Smooth muscle cell (in vitro differentiated cells): Measurements from ENCODE around the gene PBX3. TPM values are rescaled to one million over a fixed set of nuclear protein-coding genes. Genes with fewer than 3 reads are reported as not detected.

Source experiments
- DNase-seq: peaks from one replicate; lab custom pipeline; 2025; ENCODE audit not compliant: unreplicated experiment; lab: John Stamatoyannopoulos, UW
- H2AFZ ChIP-seq: fragments of 200-600 bp; sonication (generic); 2 replicates; pipeline ENCODE4 v1.6.0; 2016; ENCODE audit warnings: antibody characterized with exemption, low read depth, mild to moderate bottlenecking
- H3F3A ChIP-seq: fragments of 200-600 bp; sonication (generic); 2 replicates; pipeline ENCODE4 v1.6.0; 2017; ENCODE audit warnings: antibody characterized with exemption, low read depth
- H3K27ac ChIP-seq: fragments of 200-600 bp; sonication (generic); 2 replicates; pipeline ENCODE4 v1.5.1; 2016; ENCODE audit warnings: low read depth, mild to moderate bottlenecking
- H3K27me3 ChIP-seq: fragments of 200-600 bp; sonication (generic); 2 replicates; pipeline ENCODE4 v1.6.1; 2016; ENCODE audit warnings: low read depth, mild to moderate bottlenecking
- H3K36me3 ChIP-seq: fragments of 200-600 bp; sonication (generic); 2 replicates; pipeline ENCODE4 v1.5.1; 2016; ENCODE audit warnings: low read depth
- H3K4me1 ChIP-seq: fragments of 200-600 bp; sonication (generic); 2 replicates; pipeline ENCODE4 v1.5.1; 2016; ENCODE audit warnings: low read depth
- H3K4me2 ChIP-seq: fragments of 200-600 bp; sonication (generic); 2 replicates; pipeline ENCODE4 v1.6.0; 2016; ENCODE audit warnings: mild to moderate bottlenecking
- H3K4me3 ChIP-seq: fragments of 200-600 bp; sonication (generic); 2 replicates; pipeline ENCODE4 v1.5.1; 2016; ENCODE audit warnings: mild to moderate bottlenecking
- H3K79me2 ChIP-seq: fragments of 200-600 bp; sonication (generic); 2 replicates; pipeline ENCODE4 v1.6.0; 2016; ENCODE audit warnings: low read depth, mild to moderate bottlenecking
- H3K9ac ChIP-seq: fragments of 200-600 bp; sonication (generic); 2 replicates; pipeline ENCODE4 v1.6.0; 2016; ENCODE audit warnings: low read depth
- H3K9me3 ChIP-seq: fragments of 200-600 bp; sonication (generic); replicated peaks from 2 replicates; pipeline ENCODE4 v1.5.1; 2016; ENCODE audit warnings: low read depth
- H4K20me1 ChIP-seq: fragments of 200-600 bp; sonication (generic); 2 replicates; pipeline ENCODE4 v1.6.0; 2016; ENCODE audit warnings: low read depth
- WGBS: methylation state at CpG from one replicate; pipeline ENCODE4 v1.1.7; 2016; ENCODE audit warnings: low lambda C conversion rate; 5-methylcytosine and 5-hydroxymethylcytosine counted together
- polyA plus RNA-seq: library from polyadenylated mRNA; unstranded; fragments of >200 nt; fragmentation: Nextera tagmentation; extraction: Ambion mirVana; gene quantifications from 2 replicates; pipeline ENCODE4 v1.2.1, GENCODE V29; 2016
- total RNA-seq: library from RNA; depleted of rRNA; stranded (reverse); fragments of >200 nt; gene quantifications from 2 replicates; pipeline ENCODE4 v1.2.3, GENCODE V29; 2014
- TF ChIP-seq, protein P1 (sequence below): fragments of 200-600 bp; sonication (generic); IDR thresholded peaks from 2 replicates; pipeline ENCODE4 v1.5.1; 2017; ENCODE audit warnings: borderline replicate concordance, mild to moderate bottlenecking, antibody characterized with exemption; ENCODE audit not compliant: insufficient read depth, poor library complexity, severe bottlenecking

The PBX3 gene
- total and polyA plus RNA-seq, 2 experiments from 2014 or later, result 15.3 to 34.6 TPM

DNA sequence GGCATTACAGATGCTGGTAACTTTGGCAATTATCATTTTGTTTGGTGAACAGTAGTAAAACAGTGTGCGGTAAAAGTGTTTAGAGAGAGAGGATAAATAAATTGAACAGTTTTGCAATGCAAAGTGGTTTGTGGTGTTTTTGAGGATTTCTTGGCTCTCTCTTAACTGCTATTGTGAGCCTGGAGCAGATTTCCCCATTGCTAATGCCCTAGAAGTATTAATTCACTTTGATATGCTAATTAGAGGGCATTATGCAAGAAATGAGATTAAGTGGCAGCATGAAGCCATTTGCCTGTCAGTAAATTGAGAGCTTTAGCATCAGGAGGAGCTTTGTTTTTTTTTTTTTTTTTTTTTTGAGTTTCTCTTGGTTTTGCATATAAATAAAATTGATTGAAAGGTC, 8.2 kb downstream of the PBX3 start:
- H3K79me2 ChIP-seq, result peaks cover 66% of the 10 kb centered on the region
- no peak overlapping the region for H3K4me2 ChIP-seq
- no peaks in the 10 kb centered on the region for H3K9me3 ChIP-seq
- H3K27me3 ChIP-seq, result no peaks in the 10 kb centered on the region
- H3F3A ChIP-seq, result no peaks in the 10 kb centered on the region
- no peak overlapping the region for H2AFZ ChIP-seq
- TF ChIP-seq, protein P1, sequence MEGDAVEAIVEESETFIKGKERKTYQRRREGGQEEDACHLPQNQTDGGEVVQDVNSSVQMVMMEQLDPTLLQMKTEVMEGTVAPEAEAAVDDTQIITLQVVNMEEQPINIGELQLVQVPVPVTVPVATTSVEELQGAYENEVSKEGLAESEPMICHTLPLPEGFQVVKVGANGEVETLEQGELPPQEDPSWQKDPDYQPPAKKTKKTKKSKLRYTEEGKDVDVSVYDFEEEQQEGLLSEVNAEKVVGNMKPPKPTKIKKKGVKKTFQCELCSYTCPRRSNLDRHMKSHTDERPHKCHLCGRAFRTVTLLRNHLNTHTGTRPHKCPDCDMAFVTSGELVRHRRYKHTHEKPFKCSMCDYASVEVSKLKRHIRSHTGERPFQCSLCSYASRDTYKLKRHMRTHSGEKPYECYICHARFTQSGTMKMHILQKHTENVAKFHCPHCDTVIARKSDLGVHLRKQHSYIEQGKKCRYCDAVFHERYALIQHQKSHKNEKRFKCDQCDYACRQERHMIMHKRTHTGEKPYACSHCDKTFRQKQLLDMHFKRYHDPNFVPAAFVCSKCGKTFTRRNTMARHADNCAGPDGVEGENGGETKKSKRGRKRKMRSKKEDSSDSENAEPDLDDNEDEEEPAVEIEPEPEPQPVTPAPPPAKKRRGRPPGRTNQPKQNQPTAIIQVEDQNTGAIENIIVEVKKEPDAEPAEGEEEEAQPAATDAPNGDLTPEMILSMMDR, result no peak
- no peak for DNase-seq
- no peak overlapping the region for H3K27ac ChIP-seq
- H4K20me1 ChIP-seq, result peaks cover 74% of the 10 kb centered on the region
- no peak overlapping the region for H3K4me3 ChIP-seq
- peaks cover 84% of the 10 kb centered on the region for H3K4me1 ChIP-seq
- H3K36me3 ChIP-seq, result no peaks in the 10 kb centered on the region
- 85% methylated on average over 1 of the region's 1 CpG for WGBS
- H3K9ac ChIP-seq, result no peak overlapping the region

DNA sequence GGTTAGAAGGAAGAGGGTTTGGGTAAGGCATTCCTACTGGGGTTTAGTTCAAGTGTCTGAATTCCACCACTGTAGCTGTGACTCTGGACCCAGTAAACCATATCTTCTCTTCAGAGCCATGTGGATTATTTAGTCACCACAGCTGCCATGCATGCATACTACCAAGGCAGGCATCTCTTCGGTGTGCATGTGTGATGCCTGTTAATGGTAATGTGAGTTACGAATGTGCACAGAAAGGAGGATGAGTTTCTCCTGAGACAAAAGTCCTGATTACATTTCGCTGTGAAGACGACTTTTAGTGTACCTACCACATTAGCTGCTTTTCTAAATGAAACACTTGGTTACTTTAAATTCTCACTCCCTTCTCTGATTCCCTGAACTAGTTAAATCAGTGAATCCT, 9.3 kb downstream of the PBX3 start:
- H3K4me3 ChIP-seq, result no peak overlapping the region
- H4K20me1 ChIP-seq, result peaks cover 78% of the 10 kb centered on the region
- no peaks in the 10 kb centered on the region for H3K27me3 ChIP-seq
- H3K36me3 ChIP-seq, result no peaks in the 10 kb centered on the region
- TF ChIP-seq, protein P1, result no peak
- DNase-seq, result no peak
- no peaks in the 10 kb centered on the region for H3K9me3 ChIP-seq
- no peaks in the 10 kb centered on the region for H3F3A ChIP-seq
- H3K27ac ChIP-seq, result no peak overlapping the region
- H3K9ac ChIP-seq, result no peak overlapping the region
- peaks cover 67% of the 10 kb centered on the region for H3K79me2 ChIP-seq
- H3K4me1 ChIP-seq, result peaks cover 84% of the 10 kb centered on the region
- WGBS, result 85% methylated on average over 4 of the region's 4 CpGs
- H3K4me2 ChIP-seq, result no peak overlapping the region
- no peak overlapping the region for H2AFZ ChIP-seq

DNA sequence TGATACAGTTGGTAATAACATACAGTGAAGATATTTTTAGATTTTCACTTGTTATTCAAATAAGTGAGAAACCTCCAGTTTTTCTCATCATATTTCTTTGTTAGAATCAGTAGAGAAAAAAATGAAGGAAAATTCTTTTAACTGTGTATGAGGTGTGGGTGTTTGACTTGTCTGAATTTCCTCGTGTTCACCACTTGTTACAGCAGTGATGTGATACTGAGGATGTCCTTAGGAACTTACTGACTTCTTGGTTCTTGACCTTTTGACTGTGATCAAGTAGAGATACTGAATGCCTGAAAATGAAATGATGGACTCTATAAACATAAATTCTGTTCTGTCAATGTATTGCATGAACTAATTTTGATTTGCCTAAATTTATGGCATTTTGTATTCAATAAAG, 10.7 kb downstream of the PBX3 start:
- no peak overlapping the region for H3K4me3 ChIP-seq
- H3K9me3 ChIP-seq, result no peaks in the 10 kb centered on the region
- no peaks in the 10 kb centered on the region for H3K36me3 ChIP-seq
- no peaks in the 10 kb centered on the region for H3F3A ChIP-seq
- H3K79me2 ChIP-seq, result peaks cover 67% of the 10 kb centered on the region
- peaks cover 83% of the 10 kb centered on the region for H4K20me1 ChIP-seq
- no peak overlapping the region for H3K27ac ChIP-seq
- no peak overlapping the region for H3K4me2 ChIP-seq
- H2AFZ ChIP-seq, result no peak overlapping the region
- H3K4me1 ChIP-seq, result peaks cover 73% of the 10 kb centered on the region
- no peak for DNase-seq
- TF ChIP-seq, protein P1, result no peak
- H3K9ac ChIP-seq, result no peak overlapping the region
- 91% methylated on average over 1 of the region's 1 CpG for WGBS
- no peaks in the 10 kb centered on the region for H3K27me3 ChIP-seq

DNA sequence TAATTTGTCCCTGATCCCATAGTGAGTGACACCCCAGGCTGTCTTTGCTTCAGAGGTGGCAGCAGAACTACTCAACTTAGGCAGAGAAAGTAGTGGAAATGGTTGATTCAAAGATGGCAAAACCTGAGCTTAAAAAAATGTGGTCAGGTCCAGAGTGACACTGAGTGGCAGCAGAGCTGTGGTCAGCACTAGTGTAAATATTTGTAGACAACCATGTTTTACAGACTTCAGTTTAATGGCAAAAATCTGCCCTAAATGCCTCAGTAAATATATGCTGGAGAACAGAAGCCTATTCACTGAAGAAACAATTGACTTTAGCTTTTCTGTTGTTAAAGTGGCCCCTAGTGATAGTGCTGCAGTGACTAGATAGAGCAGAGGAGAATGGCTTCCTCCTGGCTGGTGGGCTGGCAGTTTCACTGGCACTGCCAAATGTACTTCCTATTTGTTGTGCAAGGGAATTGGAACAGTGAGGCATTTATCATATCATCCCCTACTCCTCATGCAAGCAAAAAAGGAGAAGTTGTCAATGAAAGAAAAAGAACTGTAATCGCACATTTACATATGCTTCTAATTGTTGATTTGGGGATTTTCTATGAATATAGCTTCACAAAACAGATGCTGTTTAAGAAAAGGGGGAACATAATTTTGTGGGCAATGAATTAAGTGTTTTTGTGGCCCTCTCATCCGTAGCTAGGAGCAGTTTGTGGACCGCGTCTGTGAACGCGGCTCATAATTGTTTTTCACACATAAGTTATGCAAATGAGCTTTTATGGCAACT, 12.0 kb downstream of the PBX3 start:
- 46% methylated on average over 6 of the region's 6 CpGs for WGBS
- H3K9ac ChIP-seq, result no peak overlapping the region
- no peak overlapping the region for H2AFZ ChIP-seq
- TF ChIP-seq, protein P1, result no peak
- H3K4me3 ChIP-seq, result no peak overlapping the region
- no peaks in the 10 kb centered on the region for H3F3A ChIP-seq
- peak overlapping the region; percentile 37 for H3K4me2 ChIP-seq
- DNase-seq, result no peak
- no peaks in the 10 kb centered on the region for H3K27me3 ChIP-seq
- H3K4me1 ChIP-seq, result peaks cover 73% of the 10 kb centered on the region
- H3K27ac ChIP-seq, result no peak overlapping the region
- H3K79me2 ChIP-seq, result peaks cover 57% of the 10 kb centered on the region
- H4K20me1 ChIP-seq, result peaks cover 85% of the 10 kb centered on the region
- H3K9me3 ChIP-seq, result no peaks in the 10 kb centered on the region
- H3K36me3 ChIP-seq, result no peaks in the 10 kb centered on the region
